Heart left ventricle (tissue), 13 donors: ENCODE results near the gene RELT.

ENCODE experiments used
- POLR2A ChIP-seq, 2 donors: fragments of 450-650 bp; IDR thresholded peaks; one replicate each; pipeline ENCODE4 v1.6.1; 2017; ENCODE audit warnings: antibody characterized with exemption in 2 of 2, mild to moderate bottlenecking in 2 of 2, moderate library complexity in 2 of 2
- TF ChIP-seq, protein P1 (sequence below), 12 donors: fragments of 200-600 bp; sonication (generic) in 4 of 12; IDR thresholded peaks; one replicate each; pipeline versions ENCODE4 v1.5.0 to v1.8.0; 2018 to 2022; ENCODE audit warnings: antibody characterized with exemption in 12 of 12, mild to moderate bottlenecking in 5 of 12
- donor health status: ischemic (EF 13 %, LVEDD 7.1; RV severe dilation, severe dysfunction).
- donor health status: DM: no; HTN: yes; CAD: no.
- donor health status: DM: no; HTN: no; CAD: no.
- donor health status: ischemic (EF 25% LVEDD 6.9; RV normal size, moderate dysfunction).
- donor health status: ischemic (EF 25% LVEDD 5.7; RV mildly dilated, moderate dysfunction).
- donor health status: ischemic (EF 35%, LVEDD 5.7; RV mildly dilated, moderate dysfunction).
- donor health status: nonischemic (EF 11% LVEDD 7.7; RV severe dilation, severe dysfunction).
- donor health status: DM: yes; HTN: yes; CAD: no.
- donor health status: PGD.
- donor health status: ischemic (EF 29% LVEDD 5.4; RV normal size, mild dysfunction).
- donor health status: nonischemic (EF 23%, LVEDD 6.1; RV moderate dilation, normal function).

DNA sequence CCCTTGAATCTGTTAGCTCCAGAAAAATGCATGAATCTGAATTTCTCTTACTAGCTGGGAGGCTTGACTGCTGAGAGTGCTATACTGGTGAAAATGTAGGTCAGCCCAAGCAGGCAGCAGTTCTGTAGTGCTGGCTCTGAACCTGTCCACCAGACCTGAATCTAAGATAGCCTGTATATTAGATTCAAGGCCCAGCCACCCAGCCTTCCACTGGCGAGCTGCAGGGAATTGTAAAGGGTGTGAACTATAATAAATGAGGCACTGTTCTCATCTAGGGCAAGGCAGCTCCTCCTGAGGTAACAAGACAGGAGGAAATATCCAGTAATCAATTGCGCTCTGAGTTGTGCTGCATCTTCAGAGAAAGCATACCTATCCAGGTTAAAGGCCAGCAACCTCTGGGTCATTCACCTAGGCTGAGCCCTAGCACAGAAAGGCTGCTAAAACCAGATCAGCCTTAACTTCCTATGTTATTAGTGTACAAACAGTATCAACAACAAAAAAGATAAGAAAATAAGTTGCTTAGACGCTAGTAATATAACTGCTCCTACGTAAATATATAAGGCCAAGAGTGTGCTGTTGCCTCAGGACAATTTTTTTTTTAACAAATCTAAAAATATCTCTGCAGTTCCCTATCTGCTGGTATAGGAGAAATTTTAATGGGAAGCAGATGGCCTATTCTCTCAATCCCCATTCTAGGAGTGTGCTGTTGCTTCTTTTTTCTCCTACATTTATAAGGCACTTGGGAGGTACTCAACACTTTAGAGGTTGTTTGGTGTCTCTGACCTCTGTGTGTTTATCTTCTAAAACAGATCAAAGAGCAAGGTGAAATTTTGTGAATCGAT is 63.0 kb downstream of the RELT start:
- TF ChIP-seq, protein P1, sequence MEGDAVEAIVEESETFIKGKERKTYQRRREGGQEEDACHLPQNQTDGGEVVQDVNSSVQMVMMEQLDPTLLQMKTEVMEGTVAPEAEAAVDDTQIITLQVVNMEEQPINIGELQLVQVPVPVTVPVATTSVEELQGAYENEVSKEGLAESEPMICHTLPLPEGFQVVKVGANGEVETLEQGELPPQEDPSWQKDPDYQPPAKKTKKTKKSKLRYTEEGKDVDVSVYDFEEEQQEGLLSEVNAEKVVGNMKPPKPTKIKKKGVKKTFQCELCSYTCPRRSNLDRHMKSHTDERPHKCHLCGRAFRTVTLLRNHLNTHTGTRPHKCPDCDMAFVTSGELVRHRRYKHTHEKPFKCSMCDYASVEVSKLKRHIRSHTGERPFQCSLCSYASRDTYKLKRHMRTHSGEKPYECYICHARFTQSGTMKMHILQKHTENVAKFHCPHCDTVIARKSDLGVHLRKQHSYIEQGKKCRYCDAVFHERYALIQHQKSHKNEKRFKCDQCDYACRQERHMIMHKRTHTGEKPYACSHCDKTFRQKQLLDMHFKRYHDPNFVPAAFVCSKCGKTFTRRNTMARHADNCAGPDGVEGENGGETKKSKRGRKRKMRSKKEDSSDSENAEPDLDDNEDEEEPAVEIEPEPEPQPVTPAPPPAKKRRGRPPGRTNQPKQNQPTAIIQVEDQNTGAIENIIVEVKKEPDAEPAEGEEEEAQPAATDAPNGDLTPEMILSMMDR (IDR thresholded peaks at IDR 0.05): no peak
- TF ChIP-seq POLR2A (IDR thresholded peaks at IDR 0.05): no peak
